SJCRH30 (cell line): ENCODE data around the gene ITPKB. TPM values are rescaled to one million over a fixed set of nuclear protein-coding genes. Genes with fewer than 3 reads are reported as not detected.

ENCODE experiments used
- DNase-seq, 2 experiments: peaks; one replicate each; pipeline ENCODE4 v3.0.0-alpha.2; 2015 to 2020
- H3K27ac ChIP-seq: fragments of 250-450 bp; sonication (Bioruptor Pico); 2 replicates; pipeline ENCODE4 v1.5.1; 2020; ENCODE audit warnings: mild to moderate bottlenecking, moderate library complexity
- H3K27me3 ChIP-seq: fragments of 250-450 bp; sonication (Bioruptor Pico); 2 replicates; pipeline ENCODE4 v1.5.1; 2020; ENCODE audit warnings: mild to moderate bottlenecking, moderate library complexity
- H3K36me3 ChIP-seq: fragments of 250-450 bp; sonication (Bioruptor Pico); 2 replicates; pipeline ENCODE4 v1.5.1; 2020; ENCODE audit warnings: mild to moderate bottlenecking, moderate library complexity
- H3K4me1 ChIP-seq: fragments of 250-450 bp; sonication (Bioruptor Pico); 2 replicates; pipeline ENCODE4 v1.5.1; 2020; ENCODE audit warnings: mild to moderate bottlenecking, moderate library complexity
- H3K4me3 ChIP-seq: fragments of 250-450 bp; sonication (Bioruptor Pico); 2 replicates; pipeline ENCODE4 v1.5.1; 2020; ENCODE audit warnings: mild to moderate bottlenecking, moderate library complexity
- H3K9me3 ChIP-seq: fragments of 250-450 bp; sonication (Bioruptor Pico); replicated peaks from 2 replicates; pipeline ENCODE4 v1.5.1; 2020; ENCODE audit warnings: mild to moderate bottlenecking, moderate library complexity
- total RNA-seq: library from RNA; depleted of rRNA; stranded (reverse); fragments of >200 nt; shearing (Covaris generic); gene quantifications from 2 replicates; pipeline ENCODE4 v1.2.3, GENCODE V29; 2014; rRNA removed

ITPKB gene
- total RNA-seq, 1 experiment from 2014 or later: 23.2 TPM

GRCh38 chr1:226586116-226586515, 153.0 kb downstream of the ITPKB start:
- no peak overlapping the region for H3K4me3 ChIP-seq
- H3K36me3 ChIP-seq: no peaks in the 10 kb centered on the region
- H3K4me1 ChIP-seq: no peaks in the 10 kb centered on the region
- no peak for DNase-seq
- H3K27ac ChIP-seq: no peak overlapping the region
- H3K9me3 ChIP-seq: no peaks in the 10 kb centered on the region
- no peaks in the 10 kb centered on the region for H3K27me3 ChIP-seq

- H3K27ac ChIP-seq: no peak overlapping the region
- H3K4me1 ChIP-seq: no peaks in the 10 kb centered on the region
- H3K4me3 ChIP-seq: no peak overlapping the region
- no peaks in the 10 kb centered on the region for H3K36me3 ChIP-seq
- no peaks in the 10 kb centered on the region for H3K27me3 ChIP-seq
- DNase-seq: no peak
- H3K9me3 ChIP-seq: no peaks in the 10 kb centered on the region
These were observed 154.9 kb downstream of the ITPKB start for GRCh38 chr1:226584164-226584563.

- H3K36me3 ChIP-seq: no peaks in the 10 kb centered on the region
- no peak overlapping the region for H3K27ac ChIP-seq
- no peaks in the 10 kb centered on the region for H3K27me3 ChIP-seq
- H3K4me3 ChIP-seq: no peak overlapping the region
- no peak for DNase-seq
- no peaks in the 10 kb centered on the region for H3K4me1 ChIP-seq
- H3K9me3 ChIP-seq: no peaks in the 10 kb centered on the region
These were observed 156.1 kb downstream of the ITPKB start for GRCh38 chr1:226582966-226583365.

Other genes starting within 250 kb of the ITPKB start
- 0.71 and 0.75 TPM in 2 replicates for gene STUM, start 190.5 kb downstream of the ITPKB start, total RNA-seq
- 41.4 and 45.2 TPM in 2 replicates for gene PSEN2, start 131.3 kb upstream of the ITPKB start, total RNA-seq
- gene COQ8A, start 201.0 kb upstream of the ITPKB start, total RNA-seq: 24.0 and 26.9 TPM in 2 replicates